AG04450 (cell line): Measurements from ENCODE around the gene FBXW9. TPM values are rescaled to one million over a fixed set of nuclear protein-coding genes. Genes with fewer than 3 reads are reported as not detected.

ENCODE experiments used
- CTCF ChIA-PET: fragments of 300-600, 350-600 bp; formaldehyde crosslinking; extraction: SDS; loops from one replicate; lab custom pipeline; 2022; ENCODE audit warnings: antibody characterized with exemption, inconsistent platforms; lab: Charles Lee
- POLR2A ChIA-PET: fragments of 350-600 bp; formaldehyde crosslinking; extraction: SDS; loops from one replicate; lab custom pipeline; 2021; ENCODE audit warnings: antibody characterized with exemption, inconsistent platforms; lab: Yijun Ruan, JAX
- DNase-seq: peaks from one replicate; pipeline ENCODE4 v3.0.0-alpha.2; 2011; ENCODE audit warnings: low read depth, low spot score
- H3K27ac ChIP-seq: one replicate; pipeline ENCODE4 v1.5.1; 2012; ENCODE audit warnings: low read depth, low read length, control low read depth
- H3K27me3 ChIP-seq: one replicate; pipeline ENCODE4 v1.6.0; 2012; ENCODE audit warnings: low read length; ENCODE audit not compliant: control insufficient read depth, insufficient read depth
- H3K4me3 ChIP-seq: 2 replicates; pipeline ENCODE4 v1.5.1; 2011; ENCODE audit warnings: mild to moderate bottlenecking, low read depth, low read length, control low read depth
- H3K9me3 ChIP-seq: 2 replicates; pipeline ENCODE4 v1.5.1; 2012; ENCODE audit warnings: low read length; ENCODE audit not compliant: control insufficient read depth, insufficient read depth
- polyA minus RNA-seq: library from RNA; depleted of rRNA, polyadenylated mRNA; stranded (reverse); fragments of >200 nt; gene quantifications from 2 replicates; pipeline ENCODE4 v1.2.3, GENCODE V29; 2011; rRNA and poly(A)+ RNA removed
- polyA plus RNA-seq: library from polyadenylated mRNA; depleted of rRNA; stranded (reverse); fragments of >200 nt; gene quantifications from 2 replicates; pipeline ENCODE4 v1.2.3, GENCODE V29; 2011; rRNA removed
- TF ChIP-seq, protein P1 (sequence below): IDR thresholded peaks from 2 replicates; pipeline ENCODE4 v1.5.1; 2011; ENCODE audit warnings: low read depth, low read length, control low read depth, inconsistent platforms

Gene FBXW9
- polyA plus RNA-seq (4.8 and 7.2 TPM in 2 replicates), polyA minus RNA-seq (3.0 and 5.3 TPM in 2 replicates)

DNA sequence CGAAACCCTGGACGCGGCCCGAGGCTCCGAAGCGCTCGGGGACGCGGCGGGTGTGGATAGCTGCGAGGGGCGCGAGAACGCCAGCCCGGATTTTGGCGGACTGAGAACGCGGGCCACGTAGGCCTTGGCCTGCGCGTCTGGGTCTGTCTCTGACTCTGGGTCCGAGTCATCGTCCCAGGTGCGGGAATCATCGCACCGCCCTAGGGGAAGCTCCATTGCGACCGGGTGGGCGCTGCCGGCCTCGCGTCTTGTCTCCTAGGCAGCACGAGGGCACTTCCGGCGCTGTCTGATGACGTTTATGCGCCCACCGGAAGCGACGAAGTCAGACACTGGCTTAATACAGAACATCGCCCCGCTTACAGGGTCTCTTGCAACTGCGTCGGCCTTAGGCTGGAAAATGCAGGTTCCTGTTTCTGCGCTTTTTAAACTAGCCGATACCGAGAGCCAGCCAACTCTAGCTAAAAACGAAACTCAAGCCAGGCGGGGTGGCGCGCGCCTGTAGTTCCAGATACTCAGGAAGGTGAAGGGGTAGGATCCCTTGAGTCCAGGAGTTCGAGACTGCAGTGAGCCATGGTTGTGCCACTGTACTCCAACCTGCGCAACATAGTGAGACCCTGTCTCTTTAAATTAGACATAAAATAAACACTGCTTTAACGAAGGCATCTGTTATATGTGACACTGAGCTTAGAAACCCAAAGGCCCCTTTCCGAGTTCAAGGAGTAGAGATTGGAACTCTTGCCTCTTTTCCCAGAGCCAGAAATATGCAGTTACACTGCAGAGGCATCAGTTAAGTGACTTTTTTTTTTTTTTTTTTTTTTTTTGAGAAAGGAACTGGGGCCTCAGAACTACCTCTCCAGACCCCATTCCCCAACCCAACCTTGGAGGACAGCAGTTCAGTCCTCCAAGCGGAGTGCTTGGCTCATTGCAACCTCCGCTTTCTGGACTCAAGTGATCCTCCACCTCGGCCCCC lies at the start of gene FBXW9:
FBXW9 (minus strand) TSS at position 266 of the 970 bp plus-strand sequence; CDS start at position 216, 50 bp downstream.
- TF ChIP-seq, protein P1, sequence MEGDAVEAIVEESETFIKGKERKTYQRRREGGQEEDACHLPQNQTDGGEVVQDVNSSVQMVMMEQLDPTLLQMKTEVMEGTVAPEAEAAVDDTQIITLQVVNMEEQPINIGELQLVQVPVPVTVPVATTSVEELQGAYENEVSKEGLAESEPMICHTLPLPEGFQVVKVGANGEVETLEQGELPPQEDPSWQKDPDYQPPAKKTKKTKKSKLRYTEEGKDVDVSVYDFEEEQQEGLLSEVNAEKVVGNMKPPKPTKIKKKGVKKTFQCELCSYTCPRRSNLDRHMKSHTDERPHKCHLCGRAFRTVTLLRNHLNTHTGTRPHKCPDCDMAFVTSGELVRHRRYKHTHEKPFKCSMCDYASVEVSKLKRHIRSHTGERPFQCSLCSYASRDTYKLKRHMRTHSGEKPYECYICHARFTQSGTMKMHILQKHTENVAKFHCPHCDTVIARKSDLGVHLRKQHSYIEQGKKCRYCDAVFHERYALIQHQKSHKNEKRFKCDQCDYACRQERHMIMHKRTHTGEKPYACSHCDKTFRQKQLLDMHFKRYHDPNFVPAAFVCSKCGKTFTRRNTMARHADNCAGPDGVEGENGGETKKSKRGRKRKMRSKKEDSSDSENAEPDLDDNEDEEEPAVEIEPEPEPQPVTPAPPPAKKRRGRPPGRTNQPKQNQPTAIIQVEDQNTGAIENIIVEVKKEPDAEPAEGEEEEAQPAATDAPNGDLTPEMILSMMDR = no peak
- Histone ChIP-seq H3K27me3 (no peaks in the 10 kb centered on the region), H3K4me3 (peak within 1 kb of the TSS; percentile 96), H3K9me3 (no peaks in the 10 kb centered on the region; the same call in 1 of the 2 replicates), H3K27ac (peak within 1 kb of the TSS; percentile 75)
- POLR2A ChIA-PET = interaction anchor here (0.5 to 2.1 kb wide), 10 partner anchors 15 to 770 kb away, joined by 3 to 14 read pairs (median 5); partner anchors contain the start of genes DHPS and GET3
- CTCF ChIA-PET = interaction anchor here (0.6 to 1.1 kb wide), 6 partner anchors 25 to 1763 kb away, joined by 3 to 8 read pairs (median 5); no protein-coding TSS in a partner anchor
- DNase-seq = peak; percentile 88

DNA sequence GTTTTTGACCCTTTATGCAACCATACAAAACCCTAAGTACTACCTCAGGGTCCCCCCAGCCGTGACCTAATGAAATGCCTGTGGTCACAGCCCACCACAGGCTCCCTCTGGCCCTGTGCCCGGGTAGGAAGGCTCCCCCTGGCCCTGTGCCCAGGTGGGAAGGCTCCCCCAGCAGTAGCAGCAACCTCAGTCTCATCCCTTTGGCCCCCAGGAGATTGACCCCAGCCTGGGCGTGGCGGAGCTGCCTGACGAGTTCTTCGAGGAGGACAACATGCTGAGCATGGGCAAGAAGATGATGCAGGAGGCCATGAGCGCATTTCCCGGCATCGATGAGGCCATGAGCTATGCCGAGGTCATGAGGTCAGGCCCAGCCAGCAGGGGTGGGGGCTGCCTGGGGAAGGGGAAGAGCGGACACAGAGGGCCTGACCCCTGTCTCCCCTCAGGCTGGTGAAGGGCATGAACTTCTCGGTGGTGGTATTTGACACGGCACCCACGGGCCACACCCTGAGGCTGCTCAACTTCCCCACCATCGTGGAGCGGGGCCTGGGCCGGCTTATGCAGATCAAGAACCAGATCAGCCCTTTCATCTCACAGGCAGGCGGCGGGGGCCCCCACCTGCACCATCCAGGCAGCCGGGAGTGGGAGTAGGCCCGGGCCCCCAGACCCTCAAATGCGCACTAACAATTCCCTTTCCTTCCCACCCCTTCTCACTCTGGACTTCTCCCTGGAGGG lies 48.9 kb upstream of the FBXW9 start:
- no peak for DNase-seq
- Histone ChIP-seq H3K4me3 (no peak overlapping the region), H3K9me3 (peaks cover 13% of the 10 kb centered on the region), H3K27me3 (no peaks in the 10 kb centered on the region), H3K27ac (no peak overlapping the region)
- POLR2A ChIA-PET = no interaction called here
- TF ChIP-seq, protein P1 = no peak
- CTCF ChIA-PET = interaction anchor here (0.9 to 2.4 kb wide), 3 partner anchors 12 to 21 kb away, joined by 3 to 9 read pairs (median 8); no protein-coding TSS in a partner anchor

DNA sequence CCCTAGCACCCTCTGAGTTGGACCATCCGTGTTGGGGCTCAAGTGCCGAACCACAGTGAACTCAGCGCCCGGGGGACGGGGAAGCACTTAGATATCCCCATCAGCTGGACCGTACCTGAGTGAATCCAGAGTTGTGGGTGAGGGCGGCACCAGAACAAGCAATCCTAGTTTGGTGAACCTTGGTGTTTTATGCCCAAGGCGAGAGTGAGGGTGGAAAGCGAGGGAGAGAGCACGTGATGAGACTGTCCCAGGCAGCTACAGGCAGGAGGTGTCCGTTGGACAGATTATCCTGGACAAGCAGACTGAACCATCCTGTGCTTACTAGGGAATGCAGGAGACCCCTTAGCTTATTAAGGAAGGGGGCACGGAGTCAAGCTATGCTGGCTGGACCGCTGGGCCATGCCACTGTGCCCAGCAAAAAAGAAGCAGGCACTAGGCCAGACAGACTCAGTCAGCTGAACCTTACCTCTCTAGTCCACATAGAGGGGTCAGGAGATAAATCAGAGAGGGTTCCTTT lies 41.5 kb upstream of the FBXW9 start:
- ChIA-PET CTCF (interaction anchor here (1.3 to 5.3 kb wide), 4 partner anchors 20 to 110 kb away, joined by 4 to 27 read pairs (median 9); no protein-coding TSS in a partner anchor), POLR2A (interaction anchor here (0.7 to 1.5 kb wide), 3 partner anchors 16 to 42 kb away, joined by 3 to 19 read pairs (median 3); partner anchors contain the start of genes FBXW9 and TNPO2)
- DNase-seq = no peak

DNA sequence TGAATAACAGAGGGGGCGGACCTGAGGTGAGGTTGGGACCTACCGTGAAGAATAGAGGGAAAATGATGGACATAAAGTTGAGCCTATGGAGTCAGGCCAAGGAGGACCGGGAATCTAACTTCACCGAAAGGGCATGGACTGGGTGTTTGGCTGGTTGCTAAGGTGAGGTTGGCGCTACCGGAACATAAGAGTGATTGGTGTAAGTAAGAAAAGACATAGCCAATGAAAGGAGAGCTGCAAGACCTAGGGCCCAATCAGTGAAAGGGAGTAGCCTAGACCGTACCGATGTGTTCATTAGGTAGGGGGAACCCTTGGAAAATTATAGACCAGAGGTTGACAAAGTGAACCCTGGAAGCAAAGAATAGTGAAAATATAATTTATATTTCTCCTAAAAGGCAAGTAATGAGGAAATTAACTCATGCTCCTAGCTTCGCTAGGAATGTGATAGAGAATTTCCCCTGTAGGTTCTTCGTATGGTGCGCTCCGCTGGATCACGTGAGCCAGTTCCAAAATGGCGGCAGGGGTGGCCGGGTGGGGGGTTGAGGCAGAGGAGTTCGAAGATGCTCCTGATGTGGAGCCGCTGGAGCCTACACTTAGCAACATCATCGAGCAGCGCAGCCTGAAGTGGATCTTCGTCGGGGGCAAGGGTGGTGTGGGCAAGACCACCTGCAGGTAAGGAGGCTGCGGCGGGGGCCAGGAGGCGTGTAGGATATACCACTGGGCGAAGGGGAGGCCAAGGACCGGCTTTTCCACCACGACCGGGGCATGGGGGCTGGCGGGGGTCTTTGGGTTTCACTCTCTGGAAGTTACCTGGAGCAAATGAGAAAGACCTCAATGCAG lies 40.8 kb upstream of the FBXW9 start, which contains the start of gene GET3:
GET3 (plus strand) TSS at position 503 of the 840 bp plus-strand sequence; CDS start at position 512, 9 bp downstream.
- ChIA-PET CTCF (interaction anchor here (0.6 to 5.3 kb wide), 6 partner anchors 20 to 1611 kb away, joined by 3 to 27 read pairs (median 6); no protein-coding TSS in a partner anchor), POLR2A (interaction anchor here (0.6 to 1.5 kb wide), 5 partner anchors 15 to 1360 kb away, joined by 3 to 19 read pairs (median 3); partner anchors contain the start of genes FBXW9, JUNB and TNPO2)
- TF ChIP-seq, protein P1 = no peak
- peak within 1 kb of the TSS; percentile 99 for H3K4me3 ChIP-seq
- DNase-seq = peak; percentile 100
- peak within 1 kb of the TSS; percentile 77 for H3K27ac ChIP-seq
- peaks cover 3% of the 10 kb centered on the region; the same call in 1 of the 2 replicates for H3K9me3 ChIP-seq
- no peaks in the 10 kb centered on the region for H3K27me3 ChIP-seq

More for the DNA sequence above, 41.5 kb upstream of the FBXW9 start:
- Histone ChIP-seq H3K9me3 (peaks cover 3% of the 10 kb centered on the region; the same call in 1 of the 2 replicates), H3K4me3 (peak overlapping the region; percentile 99), H3K27me3 (no peaks in the 10 kb centered on the region), H3K27ac (no peak overlapping the region)
- TF ChIP-seq, protein P1 = no peak
